GM12878 (cell line): ENCODE results near the gene ISG20. TPM values are rescaled to one million over a fixed set of nuclear protein-coding genes. Genes with fewer than 3 reads are reported as not detected.

Experiments used
- ATAC-seq: fragments of 200-7000 bp; cut with Tn5 transposase; 3 replicates; pipeline ENCODE4 v1.9.1; 2020; ENCODE audit warnings: mild to moderate bottlenecking, moderate library complexity
- BruUV-seq: library from RNA; stranded (reverse); fragments of 400-500 nt; replicated peaks from 2 replicates; lab custom pipeline; 2021; lab: Mats Ljungman, UMichigan
- CTCF ChIA-PET: fragments of 300-600 bp; sonication (Branson Sonifier 250); formaldehyde crosslinking; extraction: SDS; loops from one replicate; lab custom pipeline; 2021; ENCODE audit warnings: inconsistent platforms; lab: Yijun Ruan, JAX
- POLR2A ChIA-PET: fragments of 350-600 bp; formaldehyde crosslinking; extraction: SDS; loops from one replicate; lab custom pipeline; 2021; ENCODE audit warnings: inconsistent platforms; lab: Charles Lee
- RAD21 ChIA-PET: fragments of 300-600 bp; sonication (Branson Sonifier 250); formaldehyde crosslinking; loops from one replicate; lab custom pipeline; 2023; ENCODE audit warnings: antibody characterized with exemption; ENCODE audit not compliant: unreplicated experiment; lab: Charles Lee
- SMC1A ChIA-PET: fragments of 300-600 bp; sonication (Branson Sonifier 250); formaldehyde crosslinking; loops from one replicate; lab custom pipeline; 2023; ENCODE audit not compliant: unreplicated experiment, uncharacterized antibody; lab: Charles Lee
- DNase-seq: peaks from one replicate; pipeline ENCODE4 v3.0.0-alpha.2; 2011; ENCODE audit warnings: low read depth, low spot score
- FAIRE-seq: peaks from 3 replicates; lab custom pipeline; 2011; peaks lifted over from hg19 to GRCh38; lab: Jason Lieb, UNC
- H2AFZ ChIP-seq: 2 replicates; pipeline ENCODE4 v1.6.0; 2011; ENCODE audit warnings: low read depth, low read length, control low read depth; ENCODE audit not compliant: control insufficient read depth
- H3K27ac ChIP-seq: 2 replicates; pipeline ENCODE4 v1.5.1; 2011; ENCODE audit warnings: control low read depth; ENCODE audit not compliant: control insufficient read depth, insufficient read depth
- H3K27me3 ChIP-seq, 2 experiments: replicated peaks in 1 of 2; 2 replicates each; pipeline versions ENCODE4 v1.6.0 to v1.6.1; 2011; ENCODE audit warnings: low read length in 1 of 2; ENCODE audit not compliant: control insufficient read depth in 2 of 2, insufficient read depth in 2 of 2
- H3K36me3 ChIP-seq, 2 experiments: 2 replicates each; pipeline ENCODE4 v1.5.1; 2011; ENCODE audit warnings: low read length in 1 of 2; ENCODE audit not compliant: control insufficient read depth in 2 of 2, insufficient read depth in 2 of 2
- H3K4me1 ChIP-seq: 2 replicates; pipeline ENCODE4 v1.6.1; 2011; ENCODE audit warnings: mild to moderate bottlenecking, low read length, moderate library complexity, mixed read lengths; ENCODE audit not compliant: control insufficient read depth, insufficient read depth
- H3K4me2 ChIP-seq: 2 replicates; pipeline ENCODE4 v1.6.0; 2011; ENCODE audit warnings: control low read depth; ENCODE audit not compliant: control insufficient read depth, insufficient read depth
- H3K4me3 ChIP-seq: fragments of 200-600 bp; sonication (generic); 2 replicates; pipeline ENCODE4 v1.5.1; 2016
- H3K79me2 ChIP-seq: 2 replicates; pipeline ENCODE4 v1.6.0; 2011; ENCODE audit warnings: low read length; ENCODE audit not compliant: control insufficient read depth, insufficient read depth
- H3K9ac ChIP-seq: 2 replicates; pipeline ENCODE4 v1.8.0; 2011; ENCODE audit warnings: low read length, control low read depth, mixed read lengths; ENCODE audit not compliant: control insufficient read depth, insufficient read depth
- H3K9me3 ChIP-seq: replicated peaks from 3 replicates; pipeline ENCODE4 v1.5.1; 2011; ENCODE audit warnings: mild to moderate bottlenecking, low read length; ENCODE audit not compliant: control insufficient read depth, insufficient read depth
- H4K20me1 ChIP-seq: 2 replicates; pipeline ENCODE4 v1.6.0; 2011; ENCODE audit not compliant: control insufficient read depth, insufficient read depth
- EZH2 ChIP-seq: IDR thresholded peaks from 2 replicates; pipeline ENCODE4 v1.6.1; 2012; ENCODE audit warnings: low read depth, mild to moderate bottlenecking, control low read depth, inconsistent platforms, low read length, borderline replicate concordance; ENCODE audit not compliant: control insufficient read depth
- HCFC1 ChIP-seq: fragments of 150-350 bp; IDR thresholded peaks from 2 replicates; pipeline ENCODE4 v1.6.1; 2014; ENCODE audit warnings: low read length
- MEF2A ChIP-seq: IDR thresholded peaks from 2 replicates; pipeline ENCODE4 v1.6.1; 2011; ENCODE audit warnings: low read depth, mild to moderate bottlenecking, low read length, moderate library complexity; ENCODE audit not compliant: insufficient read depth
- NR2C1 ChIP-seq: fragments of 450-650 bp; IDR thresholded peaks from 2 replicates; pipeline ENCODE4 v1.6.1; 2017; ENCODE audit warnings: antibody characterized with exemption, mild to moderate bottlenecking, moderate library complexity
- POLR2A ChIP-seq: IDR thresholded peaks from 2 replicates; pipeline ENCODE4 v1.6.1; 2011; ENCODE audit warnings: low read depth, mild to moderate bottlenecking, low read length
- POLR2AphosphoS5 ChIP-seq: IDR thresholded peaks from 2 replicates; pipeline ENCODE4 v1.6.1; 2011; ENCODE audit warnings: mild to moderate bottlenecking, low read length, inconsistent platforms
- RAD21 ChIP-seq: IDR thresholded peaks from 2 replicates; pipeline ENCODE4 v1.6.1; 2011; ENCODE audit warnings: mild to moderate bottlenecking, low read depth, low read length, moderate library complexity; ENCODE audit not compliant: insufficient read depth
- RELB ChIP-seq: fragments of 450-650 bp; IDR thresholded peaks from 2 replicates; pipeline ENCODE4 v1.6.1; 2017; ENCODE audit warnings: low read depth, mild to moderate bottlenecking, moderate library complexity
- REST ChIP-seq: IDR thresholded peaks from 2 replicates; pipeline ENCODE4 v1.6.1; 2012; ENCODE audit warnings: mild to moderate bottlenecking, low read depth, low read length
- SMC3 ChIP-seq: IDR thresholded peaks from 2 replicates; pipeline ENCODE4 v1.6.1; 2011; ENCODE audit warnings: low read length, improper control_type of control experiment, borderline replicate concordance
- YY1 ChIP-seq: IDR thresholded peaks from 2 replicates; pipeline ENCODE4 v1.6.1; 2011; ENCODE audit warnings: low read depth, mild to moderate bottlenecking, low read length
- ZBTB11 ChIP-seq: fragments of 450-650 bp; formaldehyde crosslinking; IDR thresholded peaks from 2 replicates; pipeline ENCODE4 v1.5.0; 2022; ENCODE audit warnings: mild to moderate bottlenecking, missing genetic modification characterization
- WGBS: methylation state at CpG from one replicate; pipeline ENCODE4 v1.1.6; 2016; ENCODE audit warnings: low lambda C conversion rate; ENCODE audit not compliant: insufficient replicate concordance, insufficient coverage; ENCODE audit errors: missing lambda C conversion rate; 5-methylcytosine and 5-hydroxymethylcytosine counted together
- in situ Hi-C: fragments of 300-500 bp; cut with MboI; formaldehyde crosslinking; loops from 9 replicates; pipeline ENCODE4 v1.14.3; 2018; ENCODE audit warnings: mixed read lengths
- intact Hi-C: fragments of 100-400 bp; cut with micrococcal nuclease; formaldehyde crosslinking; loops from one replicate; pipeline ENCODE4 v1.14.2; 2022; ENCODE audit not compliant: unreplicated experiment
- polyA plus RNA-seq, 11 experiments: library from polyadenylated mRNA; depleted of rRNA in 4 of 11; unstranded in 6 of 11; stranded (reverse) in 5 of 11; fragments of >200 nt; fragmentation: Nextera tagmentation in 4 of 11; fragmentation: Illumina TruSeq in 1 of 11; extraction: Ambion mirVana in 4 of 11; extraction: Trizol in 1 of 11; gene quantifications; 1 replicate in 1 of 11; 2 replicates in 10 of 11; pipeline versions ENCODE4 v1.2.1 to v1.2.3, GENCODE V29; 2011 to 2016; ENCODE audit warnings: inconsistent platforms in 2 of 11, missing spikeins in 2 of 11, low read depth in 1 of 11
- total RNA-seq, 4 experiments: library from RNA; depleted of rRNA in 3 of 4; stranded (reverse); fragments of >200 nt in 3 of 4; fragmentation: Illumina TruSeq in 1 of 4; extraction: Trizol in 1 of 4; gene quantifications; 2 replicates each; pipeline versions ENCODE4 v1.2.1 to v1.2.3, GENCODE V29; 2013 to 2021

The ISG20 gene
- total and polyA plus RNA-seq, 10 of the 15 experiments (the other 5 are each of a cell fraction or from before 2014, with no cell fraction given): 23.4 to 210 (median 85.9) TPM

GRCh38 chr15:88701561-88702095 lies 62.8 kb downstream of the ISG20 start:
- Histone ChIP-seq H3K9ac (no peak overlapping the region), H2AFZ (no peak overlapping the region), H3K9me3 (no peaks in the 10 kb centered on the region), H3K4me3 (no peak overlapping the region), H3K79me2 (no peaks in the 10 kb centered on the region), H3K4me2 (no peak overlapping the region), H4K20me1 (no peaks in the 10 kb centered on the region), H3K36me3 (no peaks in the 10 kb centered on the region), H3K27me3 (peaks cover 3 to 4% of the 10 kb centered on the region in 2 experiments), H3K4me1 (no peaks in the 10 kb centered on the region), H3K27ac (no peak overlapping the region)
- intact Hi-C loops: loop anchor here (1.0 to 5.0 kb wide), 3 partner anchors 45 to 224 kb away; no protein-coding TSS in a partner anchor
- RAD21 ChIA-PET: interaction anchor here (0.9 to 2.0 kb wide), 4 partner anchors 24 to 77 kb away, joined by 3 to 9 read pairs (median 6); partner anchors contain the start of gene ISG20
- POLR2A ChIA-PET: no interaction called here
- SMC1A ChIA-PET: interaction anchor here (0.8 to 2.0 kb wide), 6 partner anchors 44 to 224 kb away, joined by 3 to 14 read pairs (median 3); no protein-coding TSS in a partner anchor
- DNase-seq: no peak
- 20% methylated on average over 2 of the region's 2 CpGs for WGBS
- ATAC-seq: peak; percentile 98
- CTCF ChIA-PET: interaction anchor here (0.5 to 6.3 kb wide), 12 partner anchors 8 to 277 kb away, joined by 3 to 52 read pairs (median 3); no protein-coding TSS in a partner anchor
- peak; percentile 83 for FAIRE-seq
- no TSS peak for BruUV-seq
- in situ Hi-C loops: loop anchor here (5.0 kb wide), 1 partner anchor 74 kb away; no protein-coding TSS in a partner anchor
- TF ChIP-seq ZBTB11: no peak
- TF ChIP-seq YY1: no peak
- peak; percentile 80 for TF ChIP-seq RAD21
- TF ChIP-seq SMC3: peak; percentile 87
- no peak for TF ChIP-seq POLR2A
- no peak for TF ChIP-seq HCFC1
- TF ChIP-seq POLR2AphosphoS5: no peak
- TF ChIP-seq RELB: no peak
- TF ChIP-seq EZH2: no peak
- TF ChIP-seq NR2C1: no peak
- no peak for TF ChIP-seq REST
- no peak for TF ChIP-seq MEF2A
